Stimulated activated CD8-positive, alpha-beta memory T cell treated with anti-CD3 and anti-CD28 coated beads, Interleukin-12 subunit alpha, Interleukin-12 subunit beta, amount 100 ng/mL, for 24 hours (primary cell): ENCODE measurements around the gene NCOA7.
A peak's percentile ranks its signal among the peaks of the same experiment; 100 is the strongest.
"Not testable (repeated sequence)": the region's sequence is repeated elsewhere in the genome, so short reads cannot be mapped to it uniquely, and the experiment has no call there.

Experiments
- DNase-seq: peaks from one replicate; pipeline ENCODE4 v3.0.0-alpha.2; 2020; ENCODE audit errors: extremely low read depth

Gene NCOA7

DNA sequence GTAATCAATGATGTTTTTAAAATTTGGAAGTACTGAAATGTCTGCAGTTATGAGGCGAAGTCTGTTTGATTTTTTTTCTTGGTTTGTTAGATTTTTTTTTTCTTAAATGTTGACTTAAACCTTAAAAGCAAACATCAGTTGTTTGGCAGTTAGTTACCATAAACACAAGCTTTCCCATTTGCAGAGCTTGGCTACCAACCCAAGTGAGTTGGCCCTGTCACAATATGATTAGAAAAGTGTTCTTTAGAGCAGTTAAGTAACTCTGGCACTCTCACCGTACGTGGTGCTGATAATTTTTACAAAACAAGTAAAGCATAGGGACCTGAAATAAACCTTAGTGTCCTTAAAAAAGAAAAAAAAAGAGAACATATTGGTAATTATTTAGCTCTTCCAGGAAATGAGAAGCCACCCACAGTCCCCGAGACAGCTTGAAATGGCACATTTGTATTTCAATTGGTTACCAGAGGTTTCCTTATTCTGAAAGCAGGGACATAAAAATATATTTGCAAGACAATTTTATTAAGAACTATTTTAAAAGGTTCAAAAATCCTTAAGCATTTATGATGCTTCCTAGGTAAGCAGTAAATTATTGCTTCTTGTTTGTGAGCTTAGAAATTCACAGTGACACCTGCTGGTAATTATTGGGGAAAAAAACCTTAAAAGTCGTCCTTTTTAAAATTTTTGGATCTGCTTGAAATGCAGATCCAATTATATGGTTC is 37.4 kb upstream of the NCOA7 start:
- DNase-seq, result no peak

DNA sequence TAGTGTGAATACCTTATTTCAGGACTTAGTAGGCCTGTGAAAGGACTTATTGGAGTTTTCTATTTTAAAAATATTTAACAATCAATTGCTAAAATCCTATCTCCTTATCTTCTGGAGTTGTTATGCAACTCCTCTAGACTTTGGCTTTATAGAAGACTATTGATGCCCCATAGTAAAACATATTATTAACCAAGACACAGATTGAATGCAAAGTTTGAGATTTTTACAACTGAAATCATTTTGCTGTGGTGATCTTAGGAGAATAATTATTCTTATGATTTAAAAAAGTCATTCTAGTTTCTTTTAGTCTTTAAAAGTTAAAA is 36.9 kb upstream of the NCOA7 start:
- no peak for DNase-seq

DNA sequence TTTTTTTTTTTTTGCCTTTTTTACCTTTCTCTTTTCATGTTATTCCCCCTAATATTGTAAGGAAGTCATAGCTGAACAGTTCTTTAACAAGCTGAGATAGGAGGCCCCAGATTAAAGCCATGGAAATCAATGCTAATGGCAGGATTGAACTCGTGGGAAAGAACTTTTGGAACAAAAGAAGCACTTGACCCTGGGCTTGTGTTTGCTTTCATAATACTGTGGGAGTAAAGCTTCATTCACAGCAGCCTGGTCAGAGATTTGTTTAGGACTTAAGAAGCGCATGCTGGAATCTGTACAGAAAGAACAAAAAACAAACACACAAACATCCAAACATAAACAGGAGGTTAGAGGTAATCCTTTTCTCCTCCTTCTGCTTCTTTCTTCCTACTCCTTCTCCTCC is 36.2 kb upstream of the NCOA7 start:
- DNase-seq, result no peak

DNA sequence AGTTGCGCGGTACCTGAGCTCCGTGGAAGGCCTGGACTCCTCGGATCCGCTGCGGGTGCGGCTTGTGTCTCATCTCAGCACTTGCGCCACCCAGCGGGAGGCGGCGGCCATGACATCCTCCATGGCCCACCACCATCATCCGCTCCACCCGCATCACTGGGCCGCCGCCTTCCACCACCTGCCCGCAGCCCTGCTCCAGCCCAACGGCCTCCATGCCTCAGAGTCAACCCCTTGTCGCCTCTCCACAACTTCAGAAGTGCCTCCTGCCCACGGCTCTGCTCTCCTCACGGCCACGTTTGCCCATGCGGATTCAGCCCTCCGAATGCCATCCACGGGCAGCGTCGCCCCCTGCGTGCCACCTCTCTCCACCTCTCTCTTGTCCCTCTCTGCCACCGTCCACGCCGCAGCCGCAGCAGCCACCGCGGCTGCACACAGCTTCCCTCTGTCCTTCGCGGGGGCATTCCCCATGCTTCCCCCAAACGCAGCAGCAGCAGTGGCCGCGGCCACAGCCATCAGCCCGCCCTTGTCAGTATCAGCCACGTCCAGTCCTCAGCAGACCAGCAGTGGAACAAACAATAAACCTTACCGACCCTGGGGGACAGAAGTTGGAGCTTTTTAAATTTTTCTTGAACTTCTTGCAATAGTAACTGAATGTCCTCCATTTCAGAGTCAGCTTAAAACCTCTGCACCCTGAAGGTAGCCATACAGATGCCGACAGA is 31.4 kb upstream of the NCOA7 start:
- DNase-seq, result no peak

DNA sequence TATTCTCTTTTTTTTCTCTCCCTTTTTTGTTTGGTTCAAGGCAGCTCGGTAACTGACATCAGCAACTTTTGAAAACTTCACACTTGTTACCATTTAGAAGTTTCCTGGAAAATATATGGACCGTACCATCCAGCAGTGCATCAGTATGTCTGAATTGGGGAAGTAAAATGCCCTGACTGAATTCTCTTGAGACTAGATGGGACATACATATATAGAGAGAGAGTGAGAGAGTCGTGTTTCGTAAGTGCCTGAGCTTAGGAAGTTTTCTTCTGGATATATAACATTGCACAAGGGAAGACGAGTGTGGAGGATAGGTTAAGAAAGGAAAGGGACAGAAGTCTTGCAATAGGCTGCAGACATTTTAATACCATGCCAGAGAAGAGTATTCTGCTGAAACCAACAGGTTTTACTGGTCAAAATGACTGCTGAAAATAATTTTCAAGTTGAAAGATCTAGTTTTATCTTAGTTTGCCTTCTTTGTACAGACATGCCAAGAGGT is 30.8 kb upstream of the NCOA7 start:
- DNase-seq, result no peak

DNA sequence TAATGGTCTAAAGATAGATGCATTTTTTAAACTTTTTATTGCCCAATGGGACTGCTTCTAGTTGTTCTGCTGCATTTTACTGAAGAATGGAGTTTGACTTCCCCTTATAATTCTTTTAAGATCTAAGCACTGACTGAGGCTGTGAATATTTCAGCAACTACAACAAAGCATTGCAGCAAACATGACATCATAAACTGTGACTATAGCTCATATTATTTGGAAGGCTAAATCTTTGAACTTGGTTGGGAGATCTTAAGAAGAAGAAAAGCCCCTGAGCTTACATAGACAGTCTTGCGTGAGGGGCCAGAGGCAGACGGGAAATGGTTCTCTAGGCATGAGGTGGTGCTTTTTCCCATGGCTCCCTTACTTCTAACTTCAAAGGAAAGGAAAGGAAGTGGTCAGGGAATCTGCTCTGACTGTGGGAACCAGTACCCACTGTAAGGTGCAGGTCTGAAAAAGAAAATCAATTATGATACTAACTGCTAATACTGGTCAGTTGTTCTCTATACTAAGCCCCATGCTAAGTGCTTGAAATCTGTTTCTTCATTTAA is 26.6 kb upstream of the NCOA7 start:
- DNase-seq, result no peak

DNA sequence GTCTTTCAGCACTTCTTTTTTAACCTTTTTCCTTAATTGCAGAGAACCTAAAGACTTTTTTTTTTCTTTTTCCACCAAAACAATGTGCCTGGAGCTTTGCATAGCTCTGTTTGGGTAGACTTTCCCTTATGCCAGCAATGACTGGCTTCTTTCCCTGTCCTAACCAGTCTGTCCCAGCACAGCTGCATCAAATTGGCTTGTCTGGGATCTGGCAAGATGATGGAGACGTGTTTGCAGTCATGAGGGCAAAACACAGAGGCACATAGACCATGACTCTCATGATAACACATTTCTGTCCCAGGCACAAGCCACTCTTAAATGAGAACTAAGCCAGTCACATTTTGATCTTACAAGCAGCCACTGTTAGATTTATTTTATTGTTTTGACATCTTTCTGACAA is 24.8 kb upstream of the NCOA7 start:
- no peak for DNase-seq

DNA sequence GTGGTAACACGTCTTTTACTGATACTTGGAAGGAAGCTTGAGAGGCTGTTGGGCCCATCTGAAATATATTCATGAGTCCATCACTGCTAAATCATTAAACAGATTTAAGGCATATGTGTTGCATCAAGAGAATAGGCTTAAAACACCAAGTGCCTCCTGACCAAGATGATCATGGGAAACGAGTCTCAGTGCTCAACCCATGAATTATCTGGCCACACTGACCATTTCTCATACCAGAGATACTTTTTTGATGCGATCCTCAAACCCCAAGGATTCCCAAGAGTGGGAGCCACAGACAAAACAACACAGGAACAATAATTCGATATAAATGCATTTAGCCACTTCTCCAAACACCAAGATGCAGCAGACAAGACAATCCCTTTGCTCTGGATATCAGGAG is 24.1 kb upstream of the NCOA7 start:
- no peak for DNase-seq

DNA sequence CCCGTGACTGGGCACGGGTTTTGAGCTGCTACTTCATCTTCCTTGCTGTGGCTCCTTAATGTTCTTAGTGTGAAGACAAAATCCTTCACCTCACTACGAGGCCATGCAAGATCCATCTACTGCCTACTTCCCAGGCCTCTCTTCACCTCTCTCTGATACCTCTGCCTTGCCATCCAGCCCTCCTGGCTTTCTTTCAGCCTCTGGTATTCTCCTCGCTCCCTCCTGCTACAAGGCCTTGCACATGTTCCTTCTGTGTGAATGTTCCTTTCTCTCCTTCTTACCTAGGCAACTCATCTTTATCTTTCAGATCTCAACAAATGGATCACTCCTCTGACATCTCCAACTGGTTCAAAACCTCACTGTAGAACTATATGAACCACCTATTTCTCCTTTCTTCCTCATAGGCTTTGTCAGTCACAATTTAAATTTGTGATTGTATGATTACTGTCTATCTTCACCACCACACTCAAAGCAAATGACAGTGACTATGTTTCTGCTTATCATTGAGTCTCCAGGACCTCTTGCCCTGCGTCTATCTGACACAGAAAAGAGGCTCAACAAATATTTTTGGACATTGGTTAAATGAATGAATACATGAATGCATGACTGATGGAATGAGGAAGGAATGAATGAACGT is 21.5 kb upstream of the NCOA7 start:
- no peak for DNase-seq

DNA sequence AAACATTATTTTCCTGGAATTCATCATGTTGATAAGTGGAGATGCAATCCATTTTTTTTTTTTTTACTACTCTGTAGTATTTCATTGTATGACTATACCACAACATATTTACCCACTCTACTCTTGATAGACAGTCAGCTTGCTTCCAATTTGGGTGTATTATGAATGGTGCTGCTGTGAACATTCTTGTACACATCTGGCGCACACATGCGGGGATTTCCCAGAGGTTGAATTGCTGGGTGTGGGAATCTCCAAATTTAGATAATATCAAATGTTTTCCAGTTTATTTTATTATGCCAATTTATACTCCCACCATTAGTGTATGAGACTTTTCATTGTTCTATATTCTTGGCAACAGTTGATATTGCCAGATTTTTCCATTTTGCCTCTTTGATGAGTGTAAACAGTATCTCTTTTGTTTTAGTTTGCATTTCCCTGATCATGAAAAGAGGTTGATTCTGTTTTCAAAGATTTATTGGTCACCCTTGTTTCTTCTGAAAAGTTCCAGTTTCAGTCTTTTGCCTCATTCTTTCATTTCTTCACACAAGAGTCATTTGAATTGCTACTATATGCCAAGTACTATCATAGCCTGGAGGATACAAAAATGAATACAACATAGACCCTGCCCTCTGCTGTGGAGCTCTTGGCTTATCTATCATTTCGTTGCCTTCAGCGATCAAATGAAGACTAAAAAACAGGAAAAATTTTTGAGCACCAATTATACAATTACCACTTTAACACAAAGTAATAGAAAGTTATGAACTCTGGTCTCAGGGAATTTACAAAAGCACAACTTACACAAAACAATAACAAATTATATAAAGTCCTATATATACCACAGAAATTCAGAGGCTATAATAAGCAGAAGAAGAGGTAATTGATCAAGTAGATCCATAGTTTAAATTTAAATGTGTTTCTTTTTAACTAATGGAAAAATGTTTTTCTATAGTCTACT is 17.1 kb upstream of the NCOA7 start:
- no peak for DNase-seq

DNA sequence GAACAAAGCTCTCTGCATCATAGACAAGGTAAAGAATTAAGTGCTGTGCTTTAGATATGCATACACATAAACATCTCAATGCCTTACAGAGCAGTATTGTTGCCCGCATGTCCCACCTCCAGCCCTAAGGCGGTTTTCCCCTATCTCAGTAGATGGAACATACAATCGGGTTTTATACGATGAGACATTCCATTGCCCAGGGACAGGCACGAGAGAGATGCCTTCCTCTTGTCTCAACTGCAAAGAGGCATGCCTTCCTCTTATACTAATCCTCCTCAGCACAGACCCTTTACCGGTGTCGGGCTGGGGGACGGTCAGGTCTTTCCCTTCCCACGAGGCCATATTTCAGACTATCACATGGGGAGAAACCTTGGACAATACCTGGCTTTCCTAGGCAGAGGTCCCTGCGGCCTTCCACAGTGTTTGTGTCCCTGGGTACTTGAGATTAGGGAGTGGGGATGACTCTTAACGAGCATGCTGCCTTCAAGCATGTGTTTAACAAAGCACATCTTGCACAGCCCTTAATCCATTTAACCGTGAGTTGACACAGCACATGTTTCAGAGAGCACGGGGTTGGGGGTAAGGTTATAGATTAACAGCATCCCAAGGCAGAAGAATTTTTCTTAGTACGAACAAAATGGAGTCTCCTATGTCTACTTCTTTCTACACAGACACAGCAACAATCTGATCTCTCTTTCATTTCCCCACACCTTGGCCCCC is 14.5 kb upstream of the NCOA7 start:
- not testable (repeated sequence) for DNase-seq

DNA sequence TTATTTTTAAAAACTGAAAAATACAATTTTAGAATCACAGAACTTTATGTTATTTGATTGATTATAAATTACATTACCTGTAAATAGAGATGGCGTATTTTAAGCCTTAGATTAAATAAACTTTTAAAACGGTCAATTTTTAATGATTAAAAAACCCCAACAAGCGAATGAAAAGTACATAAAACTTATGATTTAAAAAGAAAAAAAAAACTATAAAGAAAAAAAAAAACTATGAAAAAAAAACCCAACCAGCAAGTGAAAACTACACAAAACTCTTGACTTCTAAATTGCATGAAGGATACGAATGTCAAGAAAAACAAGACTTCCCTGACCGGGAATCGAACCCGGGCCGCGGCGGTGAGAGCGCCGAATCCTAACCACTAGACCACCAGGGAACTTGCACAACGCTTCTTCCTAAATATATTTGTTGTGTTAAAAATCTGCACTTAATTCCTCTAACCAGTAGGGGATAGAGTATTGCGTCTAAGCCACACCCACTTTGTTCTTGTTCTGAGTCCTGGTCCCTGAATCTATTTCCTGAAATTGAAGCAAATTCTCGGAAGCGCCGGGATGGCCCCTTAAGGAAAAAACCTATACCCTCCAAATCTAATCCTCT is 10.7 kb upstream of the NCOA7 start:
- DNase-seq, result peak; percentile 57

DNA sequence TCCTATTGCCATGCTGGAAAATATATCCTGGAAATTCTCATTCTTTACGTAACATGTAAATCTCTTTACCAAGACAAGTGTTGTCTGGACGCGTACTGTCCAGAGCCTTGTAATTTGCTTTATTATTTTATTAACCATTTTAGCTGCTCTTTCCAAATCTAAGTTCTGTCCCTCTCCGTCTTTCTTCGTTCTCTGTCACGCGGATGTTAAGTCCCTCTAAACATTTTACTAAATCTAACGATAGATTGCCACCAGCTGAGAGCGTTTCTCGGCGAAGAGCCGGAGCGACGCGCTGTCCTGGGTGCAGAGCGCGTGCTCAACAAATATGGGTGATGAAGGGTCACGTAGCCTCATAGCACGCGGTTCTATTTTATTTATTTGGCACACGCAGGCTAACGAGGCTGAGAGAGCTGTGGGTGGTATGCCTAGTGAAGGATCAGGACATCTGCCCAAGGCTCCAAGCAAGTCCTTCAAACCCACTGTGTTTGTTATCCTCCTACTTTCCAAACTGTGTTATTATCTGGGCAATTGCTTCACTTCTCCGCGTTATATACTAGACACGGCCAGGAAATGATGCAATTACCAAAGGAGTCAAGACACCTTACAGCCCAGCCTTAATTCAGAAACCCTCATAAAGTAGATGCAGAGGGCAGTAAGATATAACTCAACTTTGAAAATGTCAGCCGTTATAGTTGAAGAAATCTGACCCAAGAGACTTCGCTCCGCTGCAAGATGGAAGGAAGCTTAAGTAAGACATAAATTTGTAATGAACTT is 10.0 kb upstream of the NCOA7 start:
- DNase-seq, result no peak

DNA sequence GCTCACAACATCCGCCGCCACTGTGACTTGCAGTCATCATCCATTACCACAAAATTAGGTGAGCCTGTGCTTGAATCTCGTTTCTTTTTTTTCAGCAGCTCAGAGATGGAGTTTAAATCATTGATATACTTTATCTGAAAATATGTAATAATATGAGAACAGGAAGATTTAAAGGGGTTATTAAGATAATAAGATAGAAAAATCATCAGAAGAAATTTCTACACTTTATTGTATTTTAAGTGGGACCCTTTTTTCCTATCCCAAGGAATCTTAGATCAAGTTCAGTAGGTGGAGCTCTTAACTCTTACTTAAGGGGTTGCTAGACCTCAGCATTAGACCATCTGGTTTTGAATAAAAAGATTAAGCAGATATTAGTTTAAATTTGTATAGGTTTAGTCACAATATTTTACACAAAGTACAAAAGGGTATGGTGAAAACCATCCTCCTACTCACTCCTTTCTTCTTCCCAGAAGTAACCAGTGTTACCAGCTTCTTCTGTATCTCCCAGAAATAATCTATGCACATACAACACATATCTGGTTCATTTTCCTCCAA is 9.4 kb upstream of the NCOA7 start:
- no peak for DNase-seq

DNA sequence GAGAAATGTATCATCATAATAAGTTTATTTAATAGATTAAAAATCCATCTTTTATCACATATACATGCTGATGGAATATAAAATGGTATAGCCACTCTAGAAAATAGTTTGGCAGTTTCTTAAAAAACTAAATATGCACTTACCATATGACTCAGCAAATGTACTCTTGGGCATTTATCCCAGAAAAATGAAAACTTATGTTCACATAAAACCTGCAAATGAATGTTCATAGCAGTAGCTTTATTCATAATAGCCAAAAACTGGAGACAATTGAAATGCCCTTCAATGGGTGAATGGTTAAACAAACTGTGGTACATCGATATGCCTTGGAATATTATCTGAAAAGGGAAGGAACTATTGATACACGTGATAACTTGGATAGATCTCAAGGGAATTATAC is 6.4 kb upstream of the NCOA7 start:
- DNase-seq, result no peak

DNA sequence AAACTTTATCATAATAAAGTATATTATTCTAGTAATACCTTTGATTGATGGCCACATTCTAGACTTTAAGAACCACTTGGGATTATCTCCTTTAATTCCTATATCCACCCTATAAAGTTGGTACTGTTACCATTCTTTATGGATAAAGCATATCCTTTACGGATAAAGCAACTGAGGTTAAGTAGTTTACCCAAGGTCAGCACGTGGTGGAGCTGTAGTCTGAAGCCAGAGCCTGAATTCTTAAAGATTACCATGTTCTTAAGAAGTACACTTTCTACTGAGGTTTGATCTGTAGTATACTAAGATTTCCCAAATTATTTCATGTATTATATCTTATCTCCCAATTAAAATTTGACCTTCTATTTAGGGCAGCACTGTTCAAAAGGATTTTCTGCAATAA is 3.0 kb upstream of the NCOA7 start:
- DNase-seq, result no peak

DNA sequence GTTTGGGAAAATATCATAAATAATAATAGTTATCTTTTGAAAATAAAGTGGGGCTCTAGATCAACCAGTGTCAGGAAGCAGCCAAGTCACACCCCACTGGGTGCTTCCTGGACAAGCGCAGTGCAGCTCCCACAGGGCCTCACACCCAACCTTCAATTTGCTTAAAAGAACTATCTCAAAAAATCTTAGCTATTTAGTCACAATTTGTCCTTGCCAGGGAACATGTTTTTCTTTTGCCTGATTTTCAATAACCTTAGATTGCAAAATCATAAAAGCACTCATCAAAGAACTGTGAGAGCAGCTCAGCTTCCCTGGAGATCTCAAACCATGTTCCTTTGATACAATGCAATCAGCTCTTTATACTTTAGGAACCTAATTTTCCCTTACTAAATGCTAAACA is 1.6 kb upstream of the NCOA7 start:
- DNase-seq, result no peak

DNA sequence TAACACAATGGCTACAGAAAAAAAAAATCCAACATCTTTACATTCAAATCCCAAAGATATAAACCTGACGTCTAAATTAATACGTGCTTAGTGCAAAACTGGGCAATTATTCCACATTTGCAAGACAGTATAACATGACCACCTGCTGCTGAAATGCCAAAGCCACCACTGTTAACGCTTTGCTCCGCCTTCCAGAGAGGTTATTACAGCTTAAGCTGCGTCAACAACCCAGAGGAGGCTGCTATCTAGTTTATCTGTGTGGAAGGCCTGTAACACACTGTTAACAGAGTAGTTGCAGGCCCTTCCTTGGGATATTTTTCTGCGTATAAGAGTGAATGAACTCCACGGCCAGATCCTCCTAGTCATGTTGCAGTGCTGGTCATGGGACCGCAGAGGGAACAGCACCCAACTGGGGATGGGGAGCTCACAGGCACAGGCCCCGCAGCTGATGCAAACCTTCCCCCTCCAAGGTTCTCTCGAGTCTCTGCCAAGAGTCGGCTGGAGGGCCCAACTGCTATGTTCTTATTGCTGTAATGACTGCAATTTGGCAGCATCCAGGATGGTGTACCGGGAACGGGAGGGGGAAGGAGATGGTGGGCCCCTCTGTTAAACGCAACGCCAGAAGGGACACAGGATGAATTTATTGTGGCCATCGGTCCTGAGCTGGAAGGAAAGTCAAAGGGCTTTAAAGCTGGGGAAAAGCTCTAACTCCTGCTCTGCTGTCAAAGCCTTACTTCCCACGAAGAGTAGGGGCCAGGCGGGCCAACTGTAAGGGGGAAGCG is 993 bp upstream of the NCOA7 start:
- DNase-seq, result no peak
